A549 (cell line): Measurements from ENCODE around the gene AHCYL2. TPM values are rescaled to one million over a fixed set of nuclear protein-coding genes. Genes with fewer than 3 reads are reported as not detected.

Experiments
- ATAC-seq, 2 experiments: fragments of 200-7000 bp in 1 of 2; fragments of >200 bp in 1 of 2; cut with Nextera tagmentation in 1 of 2; cut with Tn5 transposase in 1 of 2; 3 replicates each; pipeline versions ENCODE4 v1.8.0 to v1.9.1; 2018 to 2020; ENCODE audit warnings: mild to moderate bottlenecking in 1 of 2, moderate library complexity in 1 of 2
- CTCF ChIA-PET: fragments of 300-600 bp; sonication (Branson Sonifier 250); formaldehyde crosslinking; extraction: SDS; loops from one replicate; lab custom pipeline; 2021; ENCODE audit warnings: antibody characterized with exemption, inconsistent platforms; lab: Yijun Ruan, JAX
- POLR2A ChIA-PET: fragments of 350-600 bp; formaldehyde crosslinking; extraction: SDS; loops from one replicate; lab custom pipeline; 2021; ENCODE audit warnings: antibody characterized with exemption, inconsistent platforms; lab: Yijun Ruan, JAX
- DNase-seq, 2 experiments: peaks; one replicate each; pipeline versions ENCODE4 v3.0.0 to v3.0.0-alpha.2; 2011 to 2016; ENCODE audit warnings: low read depth in 1 of 2, low spot score in 1 of 2
- FAIRE-seq: peaks from 2 replicates; lab custom pipeline; 2011; peaks lifted over from hg19 to GRCh38; lab: Jason Lieb, UNC
- H3K27ac ChIP-seq, 2 experiments: fragments of >200 bp; sonication (Bioruptor Twin); formaldehyde crosslinking; 3 replicates each; pipeline ENCODE4 v1.5.1; 2016 to 2017
- H3K4me1 ChIP-seq: fragments of >200 bp; sonication (Bioruptor Twin); formaldehyde crosslinking; 3 replicates; pipeline ENCODE4 v1.6.1; 2016
- H3K4me2 ChIP-seq: fragments of >200 bp; sonication (Bioruptor Twin); formaldehyde crosslinking; 3 replicates; pipeline ENCODE4 v1.6.1; 2016
- H3K4me3 ChIP-seq: fragments of >200 bp; sonication (Bioruptor Twin); formaldehyde crosslinking; 3 replicates; pipeline ENCODE4 v1.5.1; 2016
- H3K9me3 ChIP-seq: fragments of >200 bp; sonication (Bioruptor Twin); formaldehyde crosslinking; 3 replicates; pipeline ENCODE4 v1.6.1; 2016
- BHLHE40 ChIP-seq: IDR thresholded peaks from 2 replicates; pipeline ENCODE4 v1.6.1; 2012; ENCODE audit warnings: low read depth, low read length, inconsistent platforms
- CBX2 ChIP-seq: fragments of 200-600 bp; sonication (generic); IDR thresholded peaks from 2 replicates; pipeline ENCODE4 v1.6.1; 2016; ENCODE audit warnings: low read depth, mild to moderate bottlenecking, borderline replicate concordance
- CHD4 ChIP-seq: fragments of 200-600 bp; sonication (generic); IDR thresholded peaks from 2 replicates; pipeline ENCODE4 v1.6.1; 2016; ENCODE audit warnings: antibody characterized with exemption, mild to moderate bottlenecking, borderline replicate concordance
- EHMT2 ChIP-seq: fragments of 200-600 bp; sonication (generic); IDR thresholded peaks from 2 replicates; pipeline ENCODE4 v1.6.1; 2016; ENCODE audit warnings: antibody characterized with exemption, low read depth, mild to moderate bottlenecking, moderate library complexity
- HOXA7 ChIP-seq: fragments of 250-450 bp; sonication (Bioruptor Pico); IDR thresholded peaks from 2 replicates; pipeline ENCODE4 v1.5.0; 2020; ENCODE audit warnings: mild to moderate bottlenecking, moderate library complexity
- KDM1A ChIP-seq: fragments of 200-600 bp; sonication (generic); IDR thresholded peaks from 2 replicates; pipeline ENCODE4 v1.6.1; 2016; ENCODE audit warnings: low read depth, mild to moderate bottlenecking
- MAZ ChIP-seq: fragments of 150-350 bp; IDR thresholded peaks from 2 replicates; pipeline ENCODE4 v1.6.1; 2014; ENCODE audit warnings: antibody characterized with exemption, low read depth, low read length, borderline replicate concordance
- NR3C1 ChIP-seq: fragments of >200 bp; sonication (Bioruptor Twin); formaldehyde crosslinking; IDR thresholded peaks from 3 replicates; pipeline ENCODE4 v1.6.1; 2017
- RAD21 ChIP-seq, 2 experiments: fragments of >200 bp in 1 of 2; sonication (Bioruptor Twin) in 1 of 2; formaldehyde crosslinking in 1 of 2; IDR thresholded peaks in 1 of 2; conservative IDR thresholded peaks in 1 of 2; 2 replicates in 1 of 2; 3 replicates in 1 of 2; pipeline ENCODE4 v1.6.1; 2012 to 2018; ENCODE audit warnings: inconsistent platforms in 1 of 2
- RCOR1 ChIP-seq: fragments of 150-350 bp; IDR thresholded peaks from 2 replicates; pipeline ENCODE4 v1.6.1; 2014; ENCODE audit warnings: antibody characterized with exemption, low read length, low read depth
- REST ChIP-seq: fragments of 200-600 bp; sonication (generic); IDR thresholded peaks from 2 replicates; pipeline ENCODE4 v1.6.1; 2016; ENCODE audit warnings: antibody characterized with exemption, mild to moderate bottlenecking, moderate library complexity
- RNF2 ChIP-seq: fragments of 200-600 bp; sonication (generic); IDR thresholded peaks from 2 replicates; pipeline ENCODE4 v1.6.1; 2016; ENCODE audit warnings: low read depth, mild to moderate bottlenecking, antibody characterized with exemption, moderate library complexity, borderline replicate concordance
- WGBS: methylation state at CpG from one replicate; pipeline ENCODE4 v1.1.6; 2017; ENCODE audit errors: missing lambda C conversion rate; 5-methylcytosine and 5-hydroxymethylcytosine counted together
- polyA plus RNA-seq, 4 experiments: library from polyadenylated mRNA; depleted of rRNA in 3 of 4; stranded (reverse); fragments of >200 nt; fragmentation: RNase III in 1 of 4; extraction: RNeasy Plus Mini Kit Qiagen cat#74134 plus additional on column Dnase treatment in 1 of 4; gene quantifications; 2 replicates in 3 of 4; 3 replicates in 1 of 4; pipeline ENCODE4 v1.2.3, GENCODE V29; 2011 to 2017

The AHCYL2 gene
- polyA plus RNA-seq, 2 of the 4 experiments (the other 2 are of a cell fraction): 10.8 to 25.9 TPM

GRCh38 chr7:129393255-129393654 lies 168.4 kb downstream of the AHCYL2 start:
- DNase-seq: no peak
- ChIA-PET POLR2A (no interaction called here), CTCF (interaction anchor here (0.7 to 1.9 kb wide), 4 partner anchors 12 to 78 kb away, joined by 3 to 5 read pairs (median 4); no protein-coding TSS in a partner anchor)
- no peaks in the 10 kb centered on the region for H3K4me1 ChIP-seq
- no peak for ATAC-seq
- H3K27ac ChIP-seq: no peak overlapping the region
- TF ChIP-seq BHLHE40: no peak
- no peak for TF ChIP-seq RCOR1
- no peak for TF ChIP-seq KDM1A
- no peak for TF ChIP-seq HOXA7
- no peak for TF ChIP-seq REST
- no peak for TF ChIP-seq RNF2
- no peak overlapping the region for H3K4me2 ChIP-seq
- WGBS: 82% methylated on average over 2 of the region's 2 CpGs
- no peak for FAIRE-seq
- no peaks in the 10 kb centered on the region for H3K9me3 ChIP-seq
- no peak overlapping the region for H3K4me3 ChIP-seq

DNA sequence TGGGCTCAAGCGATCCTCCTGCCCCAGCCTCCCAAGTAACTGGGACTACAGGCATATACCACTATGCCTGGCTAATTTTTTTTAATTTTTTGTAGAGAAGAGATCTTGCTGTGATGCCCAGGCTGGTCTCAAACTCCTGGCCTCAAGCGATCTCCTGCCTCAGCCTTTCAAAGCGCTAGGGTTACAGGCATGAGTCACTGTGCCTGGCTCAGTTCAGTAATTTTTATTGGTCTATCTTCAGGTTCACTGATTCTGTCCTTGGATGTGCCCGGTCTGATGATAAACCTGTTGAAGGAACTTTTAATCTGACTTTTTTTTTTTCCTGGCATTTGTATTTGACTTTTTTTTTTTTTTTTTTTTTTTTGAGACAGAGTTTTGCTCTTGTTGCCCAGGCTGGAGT lies 169.3 kb downstream of the AHCYL2 start:
- ChIA-PET POLR2A (interaction anchor here (0.7 kb wide), 1 partner anchor 39 kb away, joined by 4 read pairs; no protein-coding TSS in a partner anchor), CTCF (interaction anchor here (1.0 kb wide), 1 partner anchor 26 kb away, joined by 5 read pairs; no protein-coding TSS in a partner anchor)
- ATAC-seq (no peak), DNase-seq (no peak), FAIRE-seq (no peak)
- Histone ChIP-seq H3K4me3 (no peak overlapping the region), H3K27ac (no peak overlapping the region), H3K4me1 (no peaks in the 10 kb centered on the region), H3K4me2 (no peak overlapping the region), H3K9me3 (no peaks in the 10 kb centered on the region)
- WGBS: 89% methylated on average over 4 of the region's 4 CpGs
- TF ChIP-seq CHD4: no peak
- TF ChIP-seq EHMT2: no peak
- TF ChIP-seq RAD21 (conservative IDR thresholded peaks at IDR 0.05 in 1 of 2, IDR thresholded peaks at IDR 0.05 in 1 of 2): no peak
- no peak for TF ChIP-seq NR3C1

DNA sequence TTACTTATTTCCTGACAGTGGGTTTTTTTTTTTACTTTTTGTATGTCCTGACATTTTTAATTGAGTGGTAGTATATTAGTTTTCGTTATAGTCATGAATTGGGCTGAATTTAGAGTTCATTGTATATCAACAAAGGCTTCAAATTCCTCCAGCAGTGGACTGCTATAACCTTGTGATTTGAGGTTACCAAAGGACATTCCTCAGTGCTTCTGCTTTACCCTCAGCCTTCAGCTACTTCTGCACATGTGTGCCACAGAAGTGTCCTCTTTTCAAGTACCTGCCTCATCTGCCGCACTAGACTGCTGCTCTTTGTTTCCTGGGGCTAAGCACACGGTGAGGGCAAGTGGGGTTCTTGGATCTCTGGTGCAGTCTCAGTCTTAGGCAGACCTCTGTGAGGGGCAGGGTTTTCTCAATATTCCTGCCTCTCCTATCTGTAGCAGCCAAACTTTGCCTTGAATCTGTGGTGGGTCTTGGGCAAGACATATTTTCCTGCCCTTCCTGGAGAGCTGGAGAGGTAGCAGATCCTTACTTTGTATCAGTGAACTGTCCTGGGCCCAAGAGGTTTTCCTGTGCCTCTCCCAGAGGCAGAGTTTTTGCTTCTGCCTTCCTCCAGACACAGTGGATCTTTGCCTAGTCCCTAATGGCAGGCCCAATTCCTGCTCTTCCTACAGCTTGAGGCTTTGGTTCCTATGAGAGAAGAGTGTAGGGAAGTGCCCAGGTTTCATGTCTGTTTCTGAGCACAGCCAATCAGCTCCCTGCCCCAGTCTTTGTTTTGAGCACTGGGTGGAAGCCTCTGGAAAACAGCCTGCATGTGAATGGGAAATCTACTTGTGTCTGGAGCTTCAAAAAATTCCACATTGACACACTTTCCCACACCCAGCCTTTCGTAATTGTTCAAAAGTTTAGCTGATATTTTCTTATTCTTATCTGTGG lies 170.4 kb downstream of the AHCYL2 start:
- 82% methylated on average over 4 of the region's 4 CpGs for WGBS
- DNase-seq (no peak), FAIRE-seq (no peak), ATAC-seq (no peak)
- ChIA-PET POLR2A (no interaction called here), CTCF (interaction anchor here (1.2 to 2.0 kb wide), 4 partner anchors 18 to 73 kb away, joined by 3 to 7 read pairs (median 4); no protein-coding TSS in a partner anchor)
- no peak overlapping the region for H3K27ac ChIP-seq
- no peaks in the 10 kb centered on the region for H3K4me1 ChIP-seq
- H3K4me3 ChIP-seq: no peak overlapping the region
- no peak overlapping the region for H3K4me2 ChIP-seq
- TF ChIP-seq RAD21 (conservative IDR thresholded peaks at IDR 0.05 in 1 of 2, IDR thresholded peaks at IDR 0.05 in 1 of 2) (no peak), MAZ (no peak), CBX2 (no peak)
- H3K9me3 ChIP-seq: no peaks in the 10 kb centered on the region
